NCI-H1694 (cell line): ENCODE data around the gene CASP9.

ENCODE experiments used
- DNase-seq: peaks from one replicate; lab custom pipeline; 2025; lab: John Stamatoyannopoulos, UW

CASP9 gene

GRCh38 chr1:15524021-15524282, at the start of gene CASP9:
TSS of gene CASP9 (minus strand) at chr1:15524215. CDS start at chr1:15524200, 15 bp downstream.
- DNase-seq: no peak

GRCh38 chr1:15573477-15573876, 49.5 kb upstream of the CASP9 start:
- DNase-seq: no peak

- DNase-seq: no peak
Observed at GRCh38 chr1:15571266-15571665, 47.3 kb upstream of the CASP9 start.

- DNase-seq: no peak
Observed at GRCh38 chr1:15570861-15571260, 46.8 kb upstream of the CASP9 start.

GRCh38 chr1:15568387-15569073, 44.5 kb upstream of the CASP9 start:
- DNase-seq: no peak

- DNase-seq: no peak
Observed at GRCh38 chr1:15559189-15559810, 35.3 kb upstream of the CASP9 start.

GRCh38 chr1:15558516-15558915, 34.5 kb upstream of the CASP9 start:
- DNase-seq: no peak

- no peak for DNase-seq
Observed at GRCh38 chr1:15557594-15557993, 33.6 kb upstream of the CASP9 start.

GRCh38 chr1:15557008-15557407, 33.0 kb upstream of the CASP9 start:
- no peak for DNase-seq

GRCh38 chr1:15550573-15550972, 26.6 kb upstream of the CASP9 start:
- no peak for DNase-seq

- DNase-seq: no peak
Observed at GRCh38 chr1:15546641-15547040, 22.6 kb upstream of the CASP9 start.

- DNase-seq: no peak
Observed at GRCh38 chr1:15543589-15544568, 19.9 kb upstream of the CASP9 start.

- no peak for DNase-seq
Observed at GRCh38 chr1:15543251-15543588, 19.2 kb upstream of the CASP9 start.

- no peak for DNase-seq
Observed at GRCh38 chr1:15542388-15543250, 18.6 kb upstream of the CASP9 start.

GRCh38 chr1:15541231-15541792, 17.3 kb upstream of the CASP9 start:
- no peak for DNase-seq

GRCh38 chr1:15540186-15540585, 16.2 kb upstream of the CASP9 start:
- no peak for DNase-seq

GRCh38 chr1:15538771-15539170, 14.8 kb upstream of the CASP9 start:
- no peak for DNase-seq

- DNase-seq: no peak
Observed at GRCh38 chr1:15531682-15532081, 7.7 kb upstream of the CASP9 start.

GRCh38 chr1:15531003-15531402, 7.0 kb upstream of the CASP9 start:
- no peak for DNase-seq

GRCh38 chr1:15526490-15527339, 2.7 kb upstream of the CASP9 start, which contains the start of gene DNAJC16:
TSS of gene DNAJC16 (plus strand) at chr1:15526848. CDS start at chr1:15529106, 2,258 bp downstream.
- DNase-seq: peak; percentile 98

- no peak for DNase-seq
Observed at GRCh38 chr1:15526021-15526489, 2.0 kb upstream of the CASP9 start.
